GM19455 (cell line): ENCODE data around the gene TSKU.
"Not testable (repeated sequence)": the region's sequence is repeated elsewhere in the genome, so short reads cannot be mapped to it uniquely, and the experiment has no call there.

Source experiments
- ATAC-seq: cut with Tn5 transposase; IDR thresholded peaks from one replicate; pipeline ENCODE4 v1.9.1; 2021; ENCODE audit not compliant: unreplicated experiment

TSKU gene

GRCh38 chr11:76783294-76783895 is at the start of gene TSKU:
Gene TSKU (plus strand): TSS chr11:76783356. CDS start chr11:76795617, 12,261 bp downstream.
- ATAC-seq, result no peak

DNA sequence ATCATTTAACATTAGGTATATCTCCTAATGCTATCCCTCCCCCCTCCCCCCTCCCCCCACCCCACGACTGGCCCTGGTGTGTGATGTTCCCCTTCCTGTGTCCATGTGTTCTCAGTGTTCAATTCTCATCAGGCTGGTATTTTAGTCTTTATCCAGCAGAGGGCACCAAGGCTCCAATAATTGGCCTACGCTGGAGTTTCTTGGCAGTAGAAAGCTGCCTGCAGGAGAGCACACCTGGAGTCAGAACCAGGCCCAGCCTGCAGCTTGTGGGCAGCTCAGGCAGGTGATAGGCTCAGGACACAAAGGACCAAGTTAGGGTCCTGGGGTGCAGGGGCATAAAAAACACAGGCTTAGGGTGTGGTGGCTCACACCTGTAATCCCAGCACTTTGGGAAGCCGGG is 49.2 kb upstream of the TSKU start:
- ATAC-seq, result not testable (repeated sequence)

- ATAC-seq, result no peak
Measured at GRCh38 chr11:76734456-76735420, 48.4 kb upstream of the TSKU start.

DNA sequence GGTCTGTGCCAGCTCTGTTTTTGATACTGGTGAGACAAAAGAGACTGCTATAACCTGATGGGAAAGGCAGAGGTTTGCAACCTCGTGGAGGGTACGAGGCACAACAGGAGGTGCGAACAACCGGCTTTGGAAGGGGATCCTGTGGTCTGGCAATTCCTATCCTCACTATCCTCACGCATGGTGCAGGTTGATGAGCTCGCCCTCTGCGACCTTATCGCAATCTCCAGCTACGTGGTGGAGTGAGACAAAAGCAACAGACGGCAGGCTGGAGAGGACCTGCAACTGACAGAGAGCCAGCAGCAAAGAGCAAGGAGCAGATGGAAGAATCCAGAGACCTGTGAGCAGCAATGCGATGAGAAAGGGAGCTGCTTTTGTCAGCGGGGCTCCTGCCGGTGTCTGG is 47.3 kb upstream of the TSKU start:
- ATAC-seq, result no peak

DNA sequence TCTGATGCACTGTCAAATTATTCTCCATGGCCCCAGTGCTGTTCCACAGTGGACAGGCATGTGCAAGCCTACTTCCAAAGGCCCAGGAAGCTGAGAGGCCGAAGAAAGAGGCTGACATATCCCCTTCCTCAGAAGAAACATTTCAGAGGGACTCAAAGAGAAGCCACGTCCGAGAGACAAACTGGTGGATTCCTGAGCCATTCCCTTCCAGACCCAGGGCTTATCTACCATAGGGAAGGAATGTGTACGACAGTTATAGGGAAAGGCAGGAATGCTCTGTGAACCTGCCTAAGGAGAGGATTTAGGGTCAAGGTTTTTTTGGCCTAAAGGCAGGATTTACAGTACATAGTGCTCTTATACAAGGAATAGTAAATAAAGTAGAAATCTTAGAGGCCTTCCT is 46.9 kb upstream of the TSKU start:
- no peak for ATAC-seq

DNA sequence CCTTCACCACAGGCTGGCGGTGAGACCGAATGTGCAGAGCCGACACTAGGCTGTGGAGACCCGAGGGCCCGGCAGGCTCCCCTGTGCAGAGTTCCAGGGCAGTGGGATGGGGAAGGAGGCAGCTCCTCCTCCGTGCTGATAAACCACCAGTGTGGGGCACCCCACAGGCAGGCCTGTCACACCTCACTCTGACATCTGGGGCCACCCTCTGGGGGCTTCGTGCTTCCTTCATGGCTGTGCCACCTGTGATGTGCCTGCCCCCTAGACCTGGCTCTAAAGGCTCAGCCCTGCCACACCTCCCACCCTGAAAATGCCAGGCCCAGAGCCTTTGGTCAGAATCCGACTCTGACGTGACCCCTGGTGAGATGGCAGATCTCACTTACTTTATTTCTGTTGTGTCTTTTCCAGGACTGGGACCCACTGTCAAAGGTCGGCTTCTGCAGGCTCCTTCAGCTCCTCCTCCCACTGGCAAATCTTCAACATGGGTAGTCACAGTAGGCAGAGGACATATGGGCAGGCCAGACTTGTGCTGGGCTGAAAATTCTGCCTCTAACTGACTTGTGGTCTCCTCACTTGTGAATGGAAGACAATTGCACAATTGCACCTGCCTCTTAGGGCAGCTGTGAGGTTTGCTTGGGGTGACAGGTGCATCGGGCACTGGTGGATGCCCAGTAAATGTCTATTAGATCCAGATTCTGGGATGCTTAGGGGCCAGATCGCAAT is 46.2 kb upstream of the TSKU start:
- ATAC-seq, result no peak

DNA sequence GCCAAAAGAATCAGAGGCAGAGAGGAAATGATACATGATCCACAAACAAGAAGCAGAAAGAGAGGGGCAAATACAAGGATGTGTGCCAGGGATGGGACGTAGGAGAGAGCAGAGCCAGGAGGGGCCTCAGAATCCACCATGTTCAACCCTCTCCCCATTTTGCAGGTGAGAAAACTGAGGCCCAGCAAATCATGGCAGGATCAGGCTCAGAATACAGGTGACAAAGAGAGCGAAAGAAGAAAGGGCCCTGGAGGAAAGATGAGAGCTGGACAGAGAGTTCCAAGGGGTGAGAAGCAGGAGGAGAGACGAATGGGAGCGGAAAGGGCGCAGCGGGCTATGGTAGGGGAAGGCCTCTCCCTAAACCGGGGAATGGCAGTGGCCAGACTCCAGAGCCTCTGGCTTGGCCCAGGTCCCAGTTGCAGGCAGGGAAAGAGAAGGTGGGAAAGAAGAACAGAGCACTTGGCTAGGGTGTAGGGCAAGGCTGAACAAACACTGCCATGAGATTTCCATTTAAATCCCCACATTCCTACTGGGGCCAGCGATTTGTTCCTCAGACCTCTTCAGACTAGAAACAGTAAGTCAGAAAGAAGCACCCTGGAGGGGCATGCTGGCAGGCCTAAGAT is 44.4 kb upstream of the TSKU start:
- no peak for ATAC-seq

DNA sequence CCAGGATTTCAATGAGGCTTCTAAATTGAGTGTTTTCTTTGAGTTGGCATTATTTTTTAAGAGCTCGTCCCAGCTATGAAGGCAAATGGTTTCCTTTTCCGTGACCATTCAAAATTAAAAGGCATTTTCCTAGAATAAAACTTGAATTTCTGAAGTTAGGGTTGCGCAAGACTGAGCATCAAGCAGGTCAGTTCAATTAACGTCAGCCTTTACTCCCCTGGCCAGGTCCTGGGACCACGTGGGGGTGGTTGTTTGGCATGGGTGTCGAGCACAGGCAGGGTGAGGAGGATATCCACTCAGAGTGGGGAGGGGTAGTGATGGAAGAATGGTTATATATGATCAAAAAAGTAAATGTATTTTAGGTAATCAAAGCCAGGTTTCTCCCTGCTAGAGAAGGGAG is 43.4 kb upstream of the TSKU start:
- ATAC-seq, result no peak

DNA sequence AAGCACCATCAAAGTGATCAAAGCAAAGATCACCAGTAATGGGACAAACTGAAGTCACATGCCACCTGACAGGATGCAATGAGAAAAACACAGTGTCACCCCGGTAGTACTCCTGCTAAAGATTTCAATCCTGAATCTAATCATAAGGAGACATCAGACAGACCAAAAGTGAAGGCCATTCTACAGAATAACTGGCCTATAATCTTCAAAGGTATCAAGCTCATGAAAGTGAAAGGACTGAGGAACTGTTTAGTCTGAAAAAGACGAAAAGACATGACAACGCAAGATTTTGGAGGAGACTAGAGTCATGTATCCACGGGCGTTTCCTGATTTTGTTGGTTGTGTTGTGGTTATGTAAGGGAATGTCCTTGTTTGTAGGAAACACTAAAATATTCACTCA is 42.4 kb upstream of the TSKU start:
- no peak for ATAC-seq

DNA sequence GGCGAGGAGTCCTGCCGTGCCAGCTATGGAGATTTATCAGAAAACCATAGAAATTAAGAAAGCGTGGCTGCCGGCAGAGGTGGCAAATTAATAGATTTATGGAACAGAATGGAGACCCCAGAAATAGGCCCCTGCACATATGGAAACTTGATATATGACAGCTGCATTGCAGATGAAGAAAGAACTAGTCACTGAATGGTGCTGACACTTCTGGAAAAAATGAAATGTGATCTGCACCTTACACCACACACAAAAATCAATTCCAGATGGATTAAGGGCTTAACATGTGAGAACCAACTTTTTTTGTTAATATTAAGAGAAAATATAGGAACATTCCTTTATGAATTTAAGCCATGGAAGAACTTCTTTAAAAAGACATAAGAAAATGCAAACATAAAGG is 40.3 kb upstream of the TSKU start:
- no peak for ATAC-seq

- ATAC-seq, result no peak
Measured at GRCh38 chr11:76744186-76745043, 38.7 kb upstream of the TSKU start.

GRCh38 chr11:76745044-76745376 is 38.1 kb upstream of the TSKU start:
- ATAC-seq, result no peak

DNA sequence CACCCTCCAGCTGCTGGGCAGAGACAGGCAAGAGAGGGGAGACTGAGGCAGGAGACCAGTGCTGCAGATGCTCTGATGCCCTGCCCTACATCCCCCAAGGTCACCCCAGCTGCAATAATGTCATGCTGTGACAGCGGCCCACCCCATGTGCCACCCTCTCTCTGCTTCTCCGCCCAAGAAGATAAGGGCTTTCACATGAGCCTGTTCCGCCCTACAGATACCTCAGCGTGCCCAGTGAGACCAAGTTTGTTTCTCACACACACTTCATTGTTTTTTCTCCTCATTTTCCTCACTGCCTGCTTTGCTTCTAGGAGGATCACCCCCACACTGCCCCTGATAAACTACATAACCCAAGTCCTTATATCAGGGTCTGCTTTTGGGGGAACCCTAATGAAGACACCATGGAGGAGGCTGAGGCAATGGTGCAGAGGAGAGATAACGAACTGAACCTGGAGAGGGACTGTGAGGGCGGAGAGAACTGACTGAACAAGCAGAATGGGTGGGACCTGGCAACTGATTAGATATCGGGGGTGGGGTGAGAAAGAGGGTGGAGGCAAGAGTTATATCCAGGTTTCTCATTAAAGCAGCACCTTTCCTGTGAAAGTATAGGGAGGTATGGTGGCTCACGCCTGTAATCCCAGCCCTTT is 37.5 kb upstream of the TSKU start:
- ATAC-seq, result no peak

DNA sequence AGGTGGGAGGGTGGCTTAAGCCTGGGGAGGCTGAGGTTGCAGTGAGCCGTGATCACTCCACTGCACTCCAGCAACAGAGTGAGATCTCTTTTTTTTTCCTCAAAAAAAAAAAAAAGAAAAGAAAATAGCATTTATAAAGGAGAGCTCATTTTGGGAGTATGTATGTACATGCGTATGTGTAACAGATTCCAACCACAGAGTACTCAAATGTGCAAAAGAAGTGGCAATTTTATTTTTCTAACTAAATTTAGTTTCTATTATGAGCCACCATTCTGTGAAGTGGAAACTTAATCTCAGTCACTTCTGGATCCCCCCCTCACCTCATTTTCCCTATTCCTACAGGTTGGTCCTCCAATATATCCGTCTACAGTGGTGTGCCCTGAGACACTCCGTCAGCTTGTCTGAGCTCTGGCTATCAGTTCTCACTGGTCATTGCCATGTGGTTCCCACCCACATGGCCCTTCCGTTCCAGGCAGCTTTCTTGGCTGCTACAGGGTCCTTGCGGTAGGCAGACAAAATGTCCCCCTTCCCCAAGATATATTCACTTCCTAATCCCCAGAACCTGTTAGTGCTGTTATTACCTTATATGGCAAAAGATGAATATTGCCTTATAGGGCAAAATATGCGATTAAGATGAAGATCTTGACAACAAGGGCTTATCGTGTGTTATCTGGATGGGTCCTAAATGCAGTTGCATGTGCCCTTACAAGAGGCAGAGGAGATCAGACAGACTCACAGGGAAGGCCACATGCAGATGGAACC is 35.8 kb upstream of the TSKU start:
- no peak for ATAC-seq

GRCh38 chr11:76747915-76748860 is 35.0 kb upstream of the TSKU start:
- ATAC-seq, result no peak

GRCh38 chr11:76748948-76749347 is 34.2 kb upstream of the TSKU start:
- ATAC-seq, result no peak

DNA sequence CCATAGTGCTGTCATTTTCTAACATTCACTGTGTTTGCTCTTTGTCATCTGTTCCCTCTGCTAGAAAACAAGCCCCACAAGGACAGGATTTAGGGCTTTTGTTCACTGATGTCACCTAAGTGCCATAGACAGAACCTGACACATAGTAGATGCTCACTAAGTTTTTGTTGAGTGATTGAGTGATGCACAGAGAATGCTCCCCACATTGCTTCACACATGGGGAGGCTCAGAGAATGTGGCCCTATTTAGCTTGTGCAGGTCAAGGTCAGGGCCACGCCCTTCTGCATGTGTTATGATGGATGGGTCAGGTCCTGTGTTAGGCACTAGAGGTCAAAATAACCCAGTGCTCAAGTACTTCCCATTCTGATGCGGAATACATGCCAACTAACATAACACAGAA is 33.1 kb upstream of the TSKU start:
- ATAC-seq, result no peak

DNA sequence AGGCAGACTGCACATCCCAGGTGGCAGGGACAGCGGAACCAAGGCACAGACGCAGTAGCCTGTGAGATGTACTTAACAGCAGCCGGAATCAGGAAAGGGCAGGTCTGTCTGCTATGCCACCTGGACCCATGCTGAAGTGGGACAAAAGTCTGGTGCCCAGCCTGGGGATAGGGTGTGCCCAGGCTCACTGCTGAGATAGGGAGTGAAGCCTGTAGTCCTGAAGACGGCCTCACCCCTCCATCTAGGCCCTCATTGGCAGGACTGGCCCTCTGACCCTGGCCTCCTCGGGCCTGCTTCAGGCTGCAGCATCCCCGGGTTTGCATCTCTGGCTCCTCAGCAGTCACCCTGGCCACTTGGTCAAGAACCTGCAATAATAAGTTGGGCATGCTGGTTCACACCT is 32.4 kb upstream of the TSKU start:
- ATAC-seq, result no peak
